Raji (cell line): ENCODE results near the gene PRKD2.
A peak's percentile ranks its signal among the peaks of the same experiment; 100 is the strongest.

ENCODE experiments used
- POLR2A ChIP-seq: IDR thresholded peaks from 2 replicates; pipeline ENCODE4 v1.6.1; 2011; ENCODE audit warnings: low read depth, low read length, control low read depth; ENCODE audit not compliant: insufficient read depth

The PRKD2 gene

DNA sequence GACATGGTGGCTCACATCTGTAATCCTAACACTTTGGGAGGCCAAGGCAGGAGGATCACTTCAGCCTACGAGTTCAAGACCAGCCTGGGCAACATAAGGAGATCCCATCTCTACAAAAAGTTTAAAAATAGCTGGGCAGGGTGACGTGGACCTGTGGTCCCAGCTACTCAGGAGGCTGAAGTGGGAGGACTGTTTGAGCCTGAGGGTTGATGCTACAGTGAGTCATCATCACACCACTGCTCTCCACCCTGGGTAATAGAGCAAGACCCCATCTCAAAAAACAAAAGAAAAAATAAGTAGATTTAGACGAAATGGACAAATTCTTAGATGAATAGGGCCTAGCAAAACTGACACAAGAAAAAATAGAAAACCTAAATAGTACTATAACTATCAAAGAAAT lies 70.5 kb downstream of the PRKD2 start:
- no peak for TF ChIP-seq POLR2A

DNA sequence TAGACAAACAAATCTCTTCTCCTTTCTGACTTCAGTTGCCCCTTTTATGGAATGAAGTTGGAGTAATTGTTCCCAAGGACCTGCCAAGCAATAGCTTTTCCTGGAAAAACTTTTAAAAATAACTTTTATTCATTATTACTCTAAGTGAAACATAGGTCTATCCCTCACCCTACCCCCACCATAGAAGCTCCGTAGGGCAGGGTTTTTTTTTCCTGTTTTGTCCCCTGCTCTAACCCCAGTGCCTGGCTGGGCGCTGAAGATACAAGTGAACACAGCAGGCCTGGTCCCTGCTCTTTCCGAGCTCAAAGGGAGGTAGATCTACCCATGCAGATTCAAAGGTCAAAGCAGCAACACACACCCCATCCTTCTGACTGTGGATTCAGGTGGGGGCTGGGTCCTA lies 72.2 kb downstream of the PRKD2 start:
- no peak for TF ChIP-seq POLR2A

DNA sequence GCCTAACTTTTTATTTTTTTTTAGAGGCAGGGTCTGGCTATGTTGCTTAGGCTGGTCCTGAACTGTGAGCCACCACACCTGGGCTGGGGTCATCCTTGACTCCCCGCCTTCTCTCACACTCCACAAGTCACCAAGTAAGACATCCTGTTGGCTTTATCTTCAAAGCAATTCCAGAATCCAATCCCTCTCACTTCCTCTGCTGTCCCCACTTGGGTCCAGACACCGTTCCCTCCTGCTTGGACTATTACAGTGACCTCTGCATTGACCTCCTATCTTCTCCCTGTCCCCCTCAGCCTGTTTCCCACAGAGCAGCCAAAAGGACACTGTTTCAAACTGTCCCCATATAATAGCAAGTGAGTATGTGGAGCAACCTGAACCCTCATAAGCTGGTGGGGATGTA lies 76.3 kb downstream of the PRKD2 start:
- TF ChIP-seq POLR2A, result no peak

DNA sequence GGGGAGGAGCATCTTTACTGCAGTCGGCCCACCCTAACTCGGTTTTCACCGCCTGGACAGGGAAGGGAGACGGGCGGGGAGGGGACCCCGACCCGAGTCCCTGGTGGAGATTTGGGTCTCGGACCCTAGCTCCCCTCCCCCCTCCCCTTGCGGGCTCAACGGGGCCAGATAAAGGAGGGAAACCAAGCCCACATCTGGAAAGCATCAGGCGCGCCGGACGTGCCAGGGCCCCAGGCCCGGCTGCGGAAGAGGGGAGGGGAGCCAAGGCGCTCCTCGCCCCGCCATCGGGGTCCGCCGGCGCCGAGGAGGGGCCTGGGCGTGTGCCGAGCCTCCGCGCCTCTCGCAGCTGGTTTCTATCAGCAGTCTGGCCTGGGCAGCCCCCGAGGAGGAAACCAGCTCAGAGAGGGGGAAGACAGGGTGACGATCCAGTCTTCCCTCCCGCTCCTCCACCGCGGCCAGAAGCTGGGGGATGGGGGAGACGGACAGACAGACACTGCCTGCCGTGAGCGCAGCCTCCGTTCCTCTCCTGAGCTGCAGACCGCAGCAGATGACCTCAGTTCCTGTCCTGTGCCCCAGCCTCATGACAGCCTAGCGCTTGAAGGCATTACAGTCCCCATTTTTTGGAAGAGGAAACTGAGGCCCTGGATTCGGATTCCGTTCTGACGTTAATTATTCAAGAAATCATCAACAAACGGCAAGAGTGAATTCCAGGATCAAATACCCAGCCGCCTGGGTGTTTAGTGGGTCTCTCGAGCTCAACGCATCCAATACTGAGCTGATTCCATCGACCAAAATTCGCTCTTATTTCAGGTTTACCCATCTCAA lies 77.3 kb downstream of the PRKD2 start:
- no peak for TF ChIP-seq POLR2A

DNA sequence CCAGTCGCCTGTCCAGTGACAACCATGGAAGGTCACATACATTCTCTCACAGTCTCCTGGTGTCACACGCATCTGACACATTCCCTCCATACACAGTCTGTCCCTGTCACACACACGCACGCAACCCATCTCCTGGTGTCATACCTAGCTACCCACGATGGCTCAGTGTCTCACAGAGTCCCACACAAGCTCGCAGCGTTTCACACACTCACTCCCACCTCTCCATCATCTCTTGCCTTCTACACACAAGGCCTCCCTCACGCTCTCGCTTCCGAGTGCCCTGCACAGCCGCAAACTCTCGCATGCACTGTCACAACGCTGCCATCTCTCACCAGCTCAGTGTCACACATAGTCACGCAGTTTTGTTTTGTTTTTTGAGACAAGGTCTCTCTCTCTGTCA lies 79.7 kb downstream of the PRKD2 start:
- no peak for TF ChIP-seq POLR2A

DNA sequence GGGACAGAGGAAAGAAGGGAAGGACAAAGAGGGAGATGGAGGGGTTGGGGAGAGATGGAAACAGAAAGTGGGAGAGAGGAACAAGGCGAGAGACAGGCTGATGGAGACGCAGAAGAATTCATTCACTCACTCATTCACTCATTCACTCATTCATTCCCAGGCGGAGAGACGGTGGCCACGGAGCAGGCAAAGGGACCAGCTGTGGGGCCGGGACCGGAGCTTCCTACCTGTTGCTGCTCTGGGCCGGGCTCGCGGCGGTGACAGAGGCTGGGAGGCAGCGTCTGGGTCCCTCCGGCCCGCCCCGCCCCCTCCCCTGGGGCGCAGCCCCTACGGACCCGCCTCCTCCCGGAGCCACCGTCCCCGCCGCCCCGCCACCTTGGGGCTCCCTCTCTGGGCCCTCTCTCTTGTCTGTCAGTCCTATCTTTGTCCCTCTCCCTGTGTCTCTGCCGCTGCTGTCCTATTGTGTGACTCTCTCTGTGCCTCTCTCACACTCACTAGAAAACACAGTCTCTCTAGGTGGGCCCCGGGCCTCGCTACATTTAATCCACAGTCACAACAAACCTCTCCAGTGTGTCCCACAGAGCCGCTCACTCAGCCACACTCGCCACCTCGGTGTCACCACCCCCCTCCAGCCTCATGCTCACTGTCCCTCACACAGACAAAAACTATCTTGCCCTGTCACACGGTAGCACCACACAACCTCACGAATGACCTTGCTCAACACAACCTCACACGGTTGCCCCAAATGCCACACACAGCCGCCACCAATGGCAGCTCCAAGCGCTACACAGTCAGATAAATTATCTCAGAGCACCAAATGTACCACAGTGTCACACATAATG lies 80.8 kb downstream of the PRKD2 start, which contains the start of gene GNG8:
Gene GNG8 (minus strand): TSS at position 283 of the 842 bp plus-strand sequence. CDS start 1,520 bp downstream, outside the sequence.
- no peak for TF ChIP-seq POLR2A

DNA sequence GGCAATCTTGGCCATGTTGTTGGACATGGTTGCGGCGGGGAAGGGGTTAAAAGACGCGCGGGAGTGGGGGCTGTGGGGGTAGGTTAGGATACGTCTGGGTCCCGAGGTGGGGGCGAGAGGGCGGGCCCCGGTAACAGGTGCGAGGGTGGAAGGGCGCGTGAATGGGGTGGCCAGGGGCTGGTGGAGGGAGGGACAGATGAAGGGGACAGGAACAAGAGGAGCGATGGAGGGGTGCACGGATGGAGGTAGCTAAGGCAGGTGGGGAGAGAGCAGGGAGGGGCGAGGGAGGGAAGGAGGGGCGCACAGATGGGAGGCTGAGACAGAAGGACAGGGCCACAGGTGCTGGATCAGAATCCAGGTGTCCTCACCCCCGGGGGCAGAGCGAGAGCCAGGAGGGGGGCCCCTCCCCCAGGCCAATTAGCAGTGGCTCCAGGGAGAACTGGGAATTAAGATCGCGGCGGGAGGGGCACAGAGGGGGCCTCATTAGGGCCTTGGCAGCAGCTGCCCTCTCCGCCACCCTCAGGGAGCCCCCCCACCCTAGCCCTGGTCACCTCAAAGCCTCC lies 82.2 kb downstream of the PRKD2 start:
- no peak for TF ChIP-seq POLR2A

DNA sequence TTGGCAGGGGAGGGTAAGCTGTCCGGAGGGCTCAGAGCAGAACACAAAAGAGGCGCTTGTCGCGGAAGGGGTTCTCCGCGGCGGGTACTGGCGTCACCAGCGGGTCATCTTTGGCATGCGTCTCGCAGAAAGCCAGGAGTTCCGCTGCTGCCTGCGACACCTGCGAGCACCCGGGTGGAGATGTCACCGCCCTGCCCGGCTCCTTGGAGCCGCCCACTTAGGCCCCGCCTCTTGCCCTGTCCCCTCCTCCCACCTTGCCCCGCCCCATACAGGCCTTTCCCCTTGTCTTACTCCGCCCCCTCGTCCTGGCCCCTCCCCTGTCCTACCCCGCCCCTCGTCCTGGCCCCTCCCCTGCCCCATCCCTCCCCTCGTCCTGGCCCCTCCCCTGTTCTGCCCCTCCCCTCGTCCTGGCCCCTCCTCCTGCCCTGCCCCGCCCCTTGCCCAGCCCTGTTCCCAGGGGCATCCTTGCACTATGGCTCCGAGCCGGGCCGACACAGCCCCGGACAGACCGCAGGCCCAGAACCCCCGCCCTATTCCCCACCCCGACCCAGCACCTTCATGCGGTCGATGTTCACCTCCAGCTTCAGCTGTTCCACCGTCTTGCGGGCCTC lies 82.8 kb downstream of the PRKD2 start:
- 0 out of 2 replicates have a peak, but pooled peaks have one; percentile 18 for TF ChIP-seq POLR2A

DNA sequence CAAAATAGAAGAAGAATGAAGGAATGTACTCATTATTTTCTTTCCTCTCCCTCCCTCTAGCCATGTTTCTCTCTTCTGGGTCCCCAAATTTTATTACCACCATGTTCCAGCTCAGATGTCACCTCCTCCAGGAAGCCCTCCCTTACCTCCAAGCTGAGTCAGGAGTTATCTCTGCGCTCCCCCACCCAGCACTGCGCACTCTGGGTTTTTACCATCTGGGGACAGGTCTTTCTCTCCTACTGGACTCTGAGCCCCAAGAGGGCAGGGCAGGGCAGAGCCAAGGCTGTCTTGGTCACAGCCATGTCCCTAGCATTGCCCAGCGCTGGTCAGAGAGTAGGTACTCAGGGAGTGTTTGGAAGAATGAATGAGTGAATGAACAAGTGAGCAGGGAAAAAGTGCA lies 83.8 kb downstream of the PRKD2 start:
- TF ChIP-seq POLR2A, result no peak

DNA sequence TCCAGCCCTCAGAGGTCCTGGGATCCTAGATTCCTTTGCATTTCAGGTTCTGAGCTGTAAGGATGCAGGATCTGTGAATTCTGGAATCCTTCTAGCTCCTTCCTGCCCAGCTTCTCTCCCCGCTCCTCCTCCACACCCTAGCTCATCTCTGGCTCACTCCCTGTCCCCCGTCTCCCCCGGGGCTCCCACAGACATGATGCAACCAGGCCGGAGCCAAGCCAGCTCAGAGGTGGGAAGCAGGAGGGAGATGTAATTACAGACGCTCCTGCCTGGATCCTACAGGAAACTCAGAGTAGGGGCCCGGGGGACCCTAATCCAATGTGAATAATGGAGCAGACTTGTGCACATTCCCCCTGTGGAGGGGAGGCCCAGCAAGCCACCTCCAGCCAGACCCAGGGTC lies 85.4 kb downstream of the PRKD2 start:
- no peak for TF ChIP-seq POLR2A

DNA sequence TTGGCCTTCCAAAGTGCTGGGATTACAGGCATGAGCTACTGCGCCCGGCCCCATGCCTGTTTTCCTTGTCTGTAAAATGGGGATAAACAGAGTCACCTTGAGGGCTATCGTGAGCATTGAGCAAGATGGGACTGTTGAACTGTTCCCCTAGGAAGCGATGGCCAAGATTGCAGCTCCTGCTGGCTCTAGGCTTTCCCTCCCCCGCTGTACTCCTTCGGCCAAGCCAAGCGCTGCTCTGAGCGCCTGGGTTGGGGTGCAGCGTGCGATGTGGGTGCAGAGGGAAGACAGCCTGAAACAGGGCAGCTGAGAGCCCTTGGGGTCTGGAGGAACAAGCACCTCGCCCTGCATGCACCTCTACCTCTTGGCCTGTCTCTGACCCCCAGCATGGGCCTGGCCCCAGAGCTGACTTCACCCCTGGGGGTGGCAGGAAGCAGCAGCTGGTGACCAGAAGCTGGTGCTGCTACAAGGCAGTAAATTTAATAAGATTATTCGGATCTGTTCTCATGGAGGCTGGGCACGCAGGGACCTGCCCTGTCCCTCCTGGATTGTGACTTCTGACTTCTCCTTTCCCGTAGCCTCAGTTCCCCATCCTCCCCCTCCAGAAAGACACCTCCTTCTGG lies 86.2 kb downstream of the PRKD2 start:
- no peak for TF ChIP-seq POLR2A

DNA sequence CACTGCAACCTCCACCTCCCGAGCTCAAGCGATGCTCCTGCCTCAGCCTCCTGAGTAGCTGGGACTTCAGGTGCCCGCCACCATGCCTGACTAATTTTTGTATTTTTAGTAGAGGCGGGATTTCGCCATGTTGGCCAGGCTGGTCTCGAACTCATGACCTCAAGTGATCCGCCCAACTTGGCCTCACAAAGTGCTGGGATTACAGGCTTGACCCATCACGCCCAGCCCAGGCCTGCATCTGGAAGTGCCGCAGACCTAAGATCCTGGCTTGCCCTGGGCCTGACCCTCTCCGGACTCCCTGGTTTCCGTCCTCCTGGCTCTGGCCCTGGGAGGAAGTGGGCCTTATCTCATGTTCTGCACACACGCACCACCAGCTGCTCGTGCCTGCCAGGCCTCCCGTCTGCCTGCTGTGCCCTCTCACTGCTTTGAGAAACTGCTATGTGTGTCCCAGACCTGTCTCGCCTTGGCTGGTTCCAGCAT lies 87.3 kb downstream of the PRKD2 start:
- no peak for TF ChIP-seq POLR2A

DNA sequence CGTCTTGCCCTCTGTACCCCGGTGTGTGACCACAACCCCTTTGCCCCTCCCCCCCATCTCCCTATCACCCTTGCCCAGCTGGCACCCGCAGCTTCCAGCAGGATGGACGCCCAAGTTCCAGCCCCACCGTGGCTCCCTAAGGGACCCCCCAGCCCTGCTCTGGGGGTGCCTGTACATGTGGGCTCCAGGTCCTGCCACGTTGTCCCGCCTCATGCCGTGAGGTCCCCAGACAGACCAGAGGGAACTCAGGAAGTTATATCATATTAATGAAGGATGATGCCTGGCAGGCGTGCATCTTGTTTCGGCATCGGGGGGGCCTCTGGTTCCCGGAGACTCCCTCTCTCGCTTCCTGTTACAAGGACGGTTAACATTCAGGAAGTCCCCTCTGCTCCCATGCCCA lies 90.5 kb downstream of the PRKD2 start:
- TF ChIP-seq POLR2A, result no peak

DNA sequence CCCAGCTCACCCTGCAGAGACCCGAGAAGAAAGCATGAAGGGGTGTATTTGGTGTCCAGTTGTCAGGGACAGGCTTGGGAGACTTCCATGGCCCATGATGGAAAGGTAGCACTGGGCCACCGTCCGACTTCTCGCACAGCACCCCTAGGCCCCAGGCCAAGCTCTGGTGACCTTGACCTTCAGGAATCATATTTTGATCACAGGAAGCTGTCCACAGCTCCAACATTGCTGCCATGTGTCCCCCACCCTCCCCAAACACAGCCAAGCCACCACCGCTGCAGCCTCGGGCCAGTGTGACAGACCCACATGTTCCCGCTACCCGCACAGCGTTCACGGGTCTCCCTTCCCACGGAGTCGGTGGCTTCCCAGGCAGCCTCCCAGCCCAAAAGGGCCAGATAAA lies 91.2 kb downstream of the PRKD2 start:
- TF ChIP-seq POLR2A, result no peak
